Activated T-cell treated with anti-CD3 and anti-CD28 coated beads, Interleukin-2, amount 50 U/mL, for 48 hours (primary cell): ENCODE measurements around the gene KCTD13.
A peak's percentile ranks its signal among the peaks of the same experiment; 100 is the strongest.
"Not testable (repeated sequence)": the region's sequence is repeated elsewhere in the genome, so short reads cannot be mapped to it uniquely, and the experiment has no call there.

Experiments
- DNase-seq, 2 experiments: peaks; one replicate each; pipeline ENCODE4 v3.0.0-alpha.2; 2020

KCTD13 gene

DNA sequence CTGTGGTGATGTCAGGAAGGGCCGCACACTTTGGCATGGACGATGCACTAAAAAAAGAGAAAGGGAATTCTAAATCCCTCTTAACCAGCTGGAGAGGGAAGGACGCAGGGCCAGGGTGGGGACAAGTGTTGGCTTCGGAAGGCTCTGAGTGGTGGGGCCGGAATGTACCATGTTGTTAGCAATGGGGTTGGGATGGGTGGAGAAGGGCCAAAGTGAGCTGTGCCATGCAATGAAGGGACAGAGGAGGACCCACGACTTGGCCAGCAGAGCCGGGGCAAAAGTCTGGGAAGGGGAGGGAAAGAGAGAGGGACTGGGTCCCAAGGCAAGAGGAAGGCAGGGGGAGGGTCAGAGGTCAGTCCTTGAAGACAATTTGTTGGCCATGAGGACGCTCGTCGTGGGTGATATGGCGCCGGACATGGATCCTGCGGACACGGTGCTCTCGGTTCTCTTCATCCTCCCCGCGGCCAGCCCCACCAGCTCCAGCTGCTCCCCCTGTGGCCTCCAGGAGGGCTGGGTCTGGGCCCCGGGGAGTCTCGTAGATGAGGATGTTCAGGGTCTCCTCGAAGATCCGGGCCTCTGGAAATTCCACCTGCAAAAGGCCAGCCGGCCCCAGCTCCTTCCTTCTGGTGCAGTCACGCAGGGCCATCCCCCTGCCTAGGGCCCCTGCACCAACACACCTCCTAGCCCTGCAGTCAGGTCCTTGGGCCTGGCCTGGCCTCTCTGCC, 19.3 kb downstream of the KCTD13 start:
- DNase-seq, result no peak

DNA sequence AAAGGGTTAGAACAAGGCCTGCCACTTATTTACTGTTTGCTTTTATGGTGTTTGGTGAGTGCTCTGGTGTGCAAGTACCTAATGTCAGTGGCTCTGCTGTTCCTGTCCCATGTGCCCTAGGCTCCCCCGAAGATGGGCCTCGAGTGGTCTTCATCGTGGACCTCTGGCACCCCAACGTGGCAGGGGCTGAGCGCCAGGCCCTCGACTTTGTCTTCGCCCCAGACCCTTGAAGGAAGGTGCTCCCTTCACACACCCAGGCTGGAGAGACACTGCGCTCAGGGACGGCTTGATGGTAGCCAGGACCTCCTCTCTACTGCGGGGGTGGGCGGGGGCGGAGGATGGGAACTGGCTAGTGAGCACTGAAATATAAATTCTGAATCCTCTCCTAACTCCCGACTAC, 20.4 kb downstream of the KCTD13 start:
- DNase-seq, result no peak

DNA sequence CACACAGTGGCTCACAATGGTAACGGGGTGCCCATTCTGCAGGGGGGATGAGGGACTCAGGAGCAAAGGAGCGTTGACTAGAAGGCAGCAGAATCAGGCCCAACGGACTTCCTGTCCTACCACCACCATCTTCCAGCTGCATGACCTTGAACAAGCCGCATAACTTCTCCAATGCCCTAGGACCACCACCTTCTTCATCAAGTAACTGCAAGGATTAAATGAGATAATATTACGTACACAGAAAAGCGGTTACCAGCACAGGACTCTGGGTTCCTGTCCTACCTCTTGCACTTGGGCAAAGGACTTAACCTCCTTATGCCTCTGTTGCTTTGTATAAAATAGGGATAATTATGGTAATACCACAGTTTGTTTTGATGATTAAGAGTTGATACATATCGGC, 21.1 kb downstream of the KCTD13 start:
- DNase-seq, result no peak

DNA sequence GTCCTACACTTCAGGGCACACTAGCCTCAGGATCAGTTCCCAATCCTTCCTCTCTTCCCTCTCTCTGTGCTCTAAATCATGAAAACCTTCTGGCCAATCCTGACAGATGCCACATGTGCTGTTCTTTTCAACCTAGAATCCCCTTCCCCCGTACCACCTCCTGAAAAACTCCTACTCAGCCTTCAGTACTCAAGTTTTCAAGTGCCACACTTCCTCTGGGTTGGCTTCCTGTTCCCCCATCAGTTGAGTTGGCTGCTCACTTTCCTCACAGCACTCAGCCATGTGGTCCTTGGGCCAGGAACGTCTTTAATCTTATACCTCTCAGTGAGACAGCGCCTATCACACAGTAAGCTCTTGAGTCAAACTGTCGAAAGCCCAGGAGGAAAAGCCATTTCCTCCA, 22.4 kb downstream of the KCTD13 start:
- DNase-seq, result no peak

DNA sequence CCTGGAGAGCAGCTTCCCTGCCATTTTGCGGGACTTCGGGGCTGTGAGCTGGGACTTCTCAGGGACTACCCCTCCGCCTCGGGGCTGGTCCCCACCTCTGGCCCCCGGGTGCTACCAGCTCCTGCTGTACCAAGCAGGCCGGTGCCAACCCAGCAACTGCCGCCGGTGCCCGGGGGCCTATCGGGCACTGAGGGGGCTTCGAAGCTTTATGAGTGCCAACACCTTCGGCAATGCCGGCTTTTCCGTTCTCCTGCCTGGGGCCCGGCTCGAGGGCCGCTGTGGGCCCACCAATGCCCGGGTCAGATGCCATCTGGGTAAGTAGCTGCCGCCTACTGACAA, 24.4 kb downstream of the KCTD13 start:
- no peak for DNase-seq

DNA sequence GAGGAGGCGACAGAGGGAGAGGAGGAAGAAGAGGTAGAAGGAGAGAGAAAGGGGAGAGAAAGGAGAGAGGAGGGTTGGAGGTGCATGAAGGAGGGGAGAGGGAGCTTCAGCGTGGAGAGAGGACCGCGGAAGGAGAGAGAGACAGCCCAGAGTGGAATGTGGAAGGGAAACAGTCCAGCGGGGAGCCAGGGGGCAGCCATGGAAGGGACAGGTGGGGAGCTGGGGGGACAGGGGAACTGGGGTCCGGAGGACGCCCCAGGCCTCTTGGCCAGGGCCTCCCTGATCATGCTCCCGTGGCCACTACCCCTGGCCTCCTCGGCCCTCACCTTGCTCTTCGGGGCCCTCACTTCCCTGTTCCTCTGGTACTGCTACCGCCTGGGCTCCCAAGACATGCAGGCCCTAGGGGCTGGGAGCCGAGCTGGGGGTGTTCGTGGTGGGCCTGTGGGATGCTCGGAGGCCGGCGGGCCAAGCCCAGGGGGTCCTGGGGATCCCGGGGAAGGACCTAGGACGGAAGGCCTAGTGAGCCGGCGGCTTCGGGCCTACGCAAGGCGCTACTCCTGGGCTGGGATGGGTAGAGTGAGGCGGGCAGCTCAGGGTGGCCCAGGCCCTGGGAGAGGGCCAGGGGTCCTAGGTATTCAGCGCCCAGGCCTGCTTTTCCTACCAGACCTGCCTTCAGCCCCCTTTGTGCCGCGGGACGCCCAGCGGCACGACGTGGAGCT, 25.0 kb downstream of the KCTD13 start:
- no peak for DNase-seq

DNA sequence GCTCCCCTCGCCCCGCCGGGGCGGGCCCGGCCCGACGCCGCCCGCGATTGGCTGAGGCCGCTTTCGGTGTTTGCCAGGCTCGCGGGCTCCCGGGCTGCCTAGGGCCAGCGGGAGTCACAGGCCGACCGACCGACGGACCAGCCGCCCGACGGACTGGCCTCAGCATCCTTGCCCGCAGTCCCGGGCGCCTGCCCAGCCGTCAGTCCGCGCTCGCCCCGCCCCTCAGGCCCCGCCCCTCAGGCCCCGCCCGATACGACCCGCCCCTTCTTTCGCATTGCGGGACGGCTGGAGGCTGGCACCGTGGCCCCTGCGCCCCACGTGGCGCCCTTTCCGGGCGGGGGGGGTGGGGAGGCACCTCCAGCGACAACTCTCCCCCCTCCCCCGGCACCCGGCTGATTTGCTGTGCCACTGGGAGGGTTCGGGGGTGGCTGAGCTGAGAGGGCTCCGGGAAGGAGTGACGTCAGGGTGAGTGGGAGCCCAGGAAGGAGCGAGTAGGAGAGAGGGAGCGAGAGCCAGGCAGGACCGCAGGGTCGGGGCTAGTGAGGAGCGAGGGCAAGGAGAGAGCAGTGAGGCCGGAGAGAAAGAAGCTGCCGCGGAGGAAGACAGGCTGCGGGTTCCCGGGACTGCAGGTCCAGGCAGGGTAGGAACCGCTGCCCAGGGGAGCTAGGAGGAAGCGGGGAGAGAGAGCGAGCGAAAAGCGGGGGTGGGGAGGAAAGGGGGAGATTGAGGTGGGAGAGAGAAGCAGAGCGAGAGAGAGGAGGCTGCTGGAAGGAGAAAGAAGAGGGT, 25.7 kb downstream of the KCTD13 start, which contains the start of gene ASPHD1:
Gene ASPHD1 (plus strand): TSS at position 387 of the 786 bp plus-strand sequence. CDS start 484 bp downstream, outside the sequence.
- peak; percentile 87 to 88 for DNase-seq

DNA sequence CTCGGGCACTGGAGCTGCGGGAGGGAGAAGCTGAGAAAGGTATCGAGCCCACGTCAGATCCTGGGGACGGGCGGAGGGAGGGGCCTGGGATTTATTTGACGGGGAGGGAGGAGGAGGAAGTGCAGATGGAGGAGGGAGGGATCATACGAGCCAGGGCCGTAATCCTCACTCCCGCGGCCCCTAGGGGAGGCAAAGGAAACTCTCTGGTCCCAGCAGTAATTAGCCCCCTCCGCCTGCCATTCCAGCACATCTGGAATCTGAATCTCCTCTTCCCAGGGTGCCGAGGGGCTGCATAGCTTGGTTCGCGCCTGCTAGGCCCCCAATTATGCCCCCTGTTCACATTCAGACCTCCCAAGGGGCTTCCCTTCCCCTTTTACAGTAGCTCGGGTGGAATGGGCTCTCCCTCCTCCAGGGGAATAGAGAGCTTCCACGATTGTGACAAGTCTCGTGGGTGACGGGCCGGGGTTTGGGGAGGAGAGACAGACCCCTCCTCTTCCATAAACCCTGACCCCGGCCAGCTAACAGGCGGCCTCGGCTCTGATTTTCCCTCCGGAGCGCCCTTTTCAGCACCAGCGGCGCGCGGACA, 26.4 kb downstream of the KCTD13 start, which contains the start of gene SEZ6L2:
Gene SEZ6L2 (minus strand): TSS at position 35 of the 586 bp plus-strand sequence. CDS start 531 bp downstream, outside the sequence.
- no peak for DNase-seq

DNA sequence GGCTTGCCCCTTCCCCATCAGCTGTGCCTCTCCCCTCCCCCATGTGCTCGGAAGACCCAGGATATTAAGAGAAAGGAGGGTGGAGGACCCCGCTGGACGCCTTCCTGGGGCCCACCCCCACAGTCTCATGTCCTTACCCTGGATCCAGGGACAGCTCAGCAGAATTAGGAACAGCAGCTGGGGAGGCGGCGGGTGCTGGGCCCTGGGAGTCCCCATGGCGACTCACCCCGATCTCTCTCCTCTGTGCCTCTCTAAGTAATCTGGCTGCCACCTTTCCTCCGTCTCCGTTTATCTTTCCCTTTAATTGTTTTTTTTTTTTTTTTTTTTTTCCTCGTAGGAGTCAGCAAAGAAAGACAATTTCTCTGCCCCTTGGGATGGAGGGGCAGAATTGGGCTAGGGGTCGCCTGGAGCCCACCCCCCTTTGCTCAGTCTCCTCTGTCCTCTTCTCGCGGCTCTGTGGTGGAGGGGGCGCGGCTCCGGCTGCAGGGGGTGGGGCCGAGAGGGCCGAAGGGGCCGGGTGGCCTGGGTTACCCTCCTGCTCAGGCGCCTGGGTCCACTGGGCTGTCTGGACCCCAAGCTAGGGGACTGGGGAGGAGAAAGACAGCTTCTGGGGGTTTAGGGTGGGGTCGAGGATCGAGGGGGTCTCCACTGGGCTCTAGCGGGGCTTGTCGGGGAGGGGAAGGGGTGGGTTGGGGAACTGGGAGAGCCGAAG, 27.1 kb downstream of the KCTD13 start:
- no peak for DNase-seq

DNA sequence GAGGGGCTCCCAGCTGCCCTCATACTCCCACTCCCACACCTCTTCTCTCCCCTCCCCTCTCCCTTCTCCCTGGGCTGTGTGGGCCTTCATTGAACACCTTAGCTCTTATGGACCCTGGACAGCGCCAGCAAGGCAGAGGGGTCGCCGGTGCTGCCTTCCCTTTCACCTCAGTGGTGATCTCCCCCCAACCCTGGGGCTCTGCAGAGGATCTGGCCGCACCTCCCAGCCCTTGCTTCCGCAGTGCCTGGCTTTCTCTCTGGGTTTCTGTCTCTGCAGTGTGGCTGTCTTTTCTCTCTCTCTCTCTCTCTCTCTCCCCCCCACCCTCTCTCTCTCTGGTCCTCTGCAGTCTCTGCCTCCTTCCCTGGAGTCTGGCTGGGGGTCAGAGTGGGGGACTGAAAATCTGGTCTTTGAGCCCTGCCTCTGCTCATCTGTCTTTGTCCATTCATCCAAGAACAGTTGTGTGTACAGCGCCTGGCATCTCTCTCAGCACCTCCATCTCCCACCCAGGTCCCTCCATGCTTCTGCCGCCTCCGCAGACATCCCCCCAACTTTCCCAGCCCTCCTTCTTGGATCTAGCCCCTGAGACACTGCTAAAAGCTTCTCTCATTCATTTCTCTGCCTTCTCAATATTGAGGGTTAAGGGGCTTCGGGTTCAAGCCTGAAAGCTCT, 27.8 kb downstream of the KCTD13 start:
- DNase-seq, result no peak

DNA sequence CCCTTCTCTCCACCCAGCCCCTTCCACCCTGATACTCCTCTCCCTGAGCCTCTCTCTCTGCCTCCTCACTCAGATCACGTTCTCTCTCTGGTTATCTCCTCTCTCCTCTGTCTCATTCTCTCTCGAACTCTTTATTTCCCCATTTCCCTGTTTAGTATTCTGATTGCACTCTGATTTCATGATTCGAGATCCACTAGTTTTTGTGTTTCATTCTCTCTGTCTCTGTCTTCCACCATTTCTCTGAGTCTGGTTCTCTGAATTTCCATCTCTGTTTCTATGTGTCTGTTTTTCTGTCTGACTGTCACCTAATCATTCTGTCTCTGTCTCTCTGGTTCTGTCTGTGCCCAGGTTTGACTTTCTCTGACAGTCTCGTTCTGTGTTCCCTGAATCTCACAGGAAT, 28.7 kb downstream of the KCTD13 start:
- DNase-seq, result no peak

DNA sequence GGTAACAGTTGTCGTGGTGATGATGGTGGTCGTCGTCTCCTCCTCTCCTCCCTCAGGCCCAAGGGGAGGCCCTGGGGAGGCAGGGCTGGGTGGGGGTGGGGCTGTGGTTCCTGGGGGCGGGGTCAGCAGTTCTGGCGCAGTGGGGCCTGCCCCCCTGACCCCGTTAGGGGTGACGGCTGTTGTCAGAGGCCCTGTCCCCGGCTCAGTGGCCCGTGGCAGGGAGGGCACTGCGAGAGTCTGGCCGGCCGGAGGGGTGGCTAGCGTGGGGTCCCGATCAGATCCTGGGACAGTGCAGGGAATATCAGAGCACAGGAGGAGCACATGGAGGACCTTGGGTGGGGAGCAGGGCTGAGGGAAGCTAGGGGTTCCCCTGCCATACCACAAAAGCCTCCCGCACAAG, 29.2 kb downstream of the KCTD13 start:
- DNase-seq, result no peak

DNA sequence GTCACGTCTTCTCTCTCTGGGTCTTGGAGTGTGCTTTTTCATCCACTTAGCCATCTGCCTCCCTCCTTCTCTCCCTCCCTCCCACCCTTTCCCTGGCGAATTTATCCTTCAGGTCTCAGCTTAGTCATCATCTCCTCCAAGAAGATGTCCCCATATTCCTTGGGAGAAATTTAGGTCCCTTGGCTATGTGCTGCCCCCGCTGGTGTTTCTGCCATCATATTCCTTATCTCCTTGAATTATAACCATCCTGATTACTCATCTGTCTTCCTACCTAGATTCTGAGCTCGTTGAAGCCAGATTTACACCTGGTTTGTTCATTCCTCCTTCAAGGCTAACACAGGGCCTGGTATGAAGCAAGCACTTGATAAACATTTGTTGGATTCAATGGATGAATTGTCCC, 31.7 kb downstream of the KCTD13 start:
- DNase-seq, result no peak

DNA sequence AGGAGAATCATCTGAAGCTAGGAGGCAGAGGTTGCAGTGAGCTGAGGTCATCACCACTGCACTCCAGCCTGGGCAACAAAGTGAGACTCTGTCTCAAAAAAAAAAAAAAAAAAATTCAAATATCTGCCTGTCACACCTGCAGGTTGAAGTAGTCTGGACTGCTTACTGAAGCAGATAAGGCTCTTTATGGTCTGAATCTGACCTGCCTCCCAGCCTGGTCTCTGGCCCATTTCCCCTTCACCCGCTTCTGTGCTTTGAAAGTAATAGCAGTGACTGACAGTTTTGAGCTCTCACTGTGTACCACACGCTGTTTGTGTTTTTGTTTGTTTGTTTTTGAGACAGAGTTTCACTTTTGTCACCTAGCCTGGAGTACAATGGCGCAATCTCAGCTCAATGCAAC, 32.5 kb downstream of the KCTD13 start:
- no peak for DNase-seq

DNA sequence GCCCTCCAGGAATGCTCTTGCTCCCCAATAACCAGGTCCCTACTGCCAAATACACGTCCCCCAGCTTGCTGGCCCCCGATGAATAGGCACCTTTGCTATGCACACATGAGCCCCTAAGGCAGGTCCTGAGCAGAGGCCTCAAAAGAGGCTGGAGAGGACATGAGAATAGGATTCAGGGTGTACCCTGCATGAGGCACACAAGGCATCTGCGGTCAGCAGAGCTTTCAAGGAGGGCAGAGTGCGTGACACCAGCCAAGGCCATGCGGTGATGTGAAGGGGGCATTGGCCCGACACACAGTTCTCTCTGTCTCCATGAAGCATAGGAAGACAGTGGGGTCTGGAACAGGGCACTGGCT, 33.6 kb downstream of the KCTD13 start:
- no peak for DNase-seq

DNA sequence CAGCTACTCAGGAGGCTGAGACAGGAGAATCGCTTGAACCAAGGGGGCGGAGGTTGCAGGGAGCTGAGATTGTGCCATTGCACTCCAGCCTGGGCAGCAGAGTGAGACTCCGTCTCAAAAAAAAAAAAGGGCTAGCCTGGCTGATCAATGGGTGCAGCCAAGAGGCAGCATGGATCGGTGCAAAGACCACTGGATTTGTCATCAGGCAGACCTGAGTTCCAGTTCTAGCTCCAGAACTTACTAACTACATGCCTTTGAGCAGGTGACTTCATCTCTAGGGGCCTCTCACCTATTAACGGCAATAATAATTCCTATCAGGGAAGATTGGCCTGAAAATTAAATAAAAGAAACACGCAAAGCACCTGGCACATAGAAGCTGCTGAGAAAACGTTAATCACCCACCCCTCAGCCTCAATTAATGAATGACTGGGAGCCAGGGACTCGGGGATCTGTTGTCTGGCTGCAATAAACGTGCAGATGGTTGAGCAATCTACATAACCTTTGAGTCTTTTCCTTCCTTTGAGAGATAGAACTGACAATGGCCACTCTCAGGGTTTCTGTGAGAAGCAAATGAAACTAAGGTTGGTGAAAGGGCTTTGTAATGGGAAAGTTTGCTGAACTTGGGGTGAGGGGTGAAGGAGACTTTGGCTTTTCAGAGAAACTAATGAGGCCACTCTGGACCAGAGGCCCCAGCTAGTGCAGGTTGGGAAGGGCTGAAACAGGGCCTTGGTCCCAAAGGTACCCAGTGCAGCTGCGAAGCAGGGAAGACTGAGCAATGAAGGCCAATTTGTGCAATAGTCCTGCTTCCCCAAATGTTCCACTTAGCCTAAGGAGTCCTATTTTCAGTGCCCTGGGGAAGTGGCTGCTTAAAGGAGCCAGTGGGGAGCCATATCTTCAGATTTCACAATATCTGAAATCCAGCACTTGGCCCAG, 34.2 kb downstream of the KCTD13 start:
- DNase-seq, result no peak

DNA sequence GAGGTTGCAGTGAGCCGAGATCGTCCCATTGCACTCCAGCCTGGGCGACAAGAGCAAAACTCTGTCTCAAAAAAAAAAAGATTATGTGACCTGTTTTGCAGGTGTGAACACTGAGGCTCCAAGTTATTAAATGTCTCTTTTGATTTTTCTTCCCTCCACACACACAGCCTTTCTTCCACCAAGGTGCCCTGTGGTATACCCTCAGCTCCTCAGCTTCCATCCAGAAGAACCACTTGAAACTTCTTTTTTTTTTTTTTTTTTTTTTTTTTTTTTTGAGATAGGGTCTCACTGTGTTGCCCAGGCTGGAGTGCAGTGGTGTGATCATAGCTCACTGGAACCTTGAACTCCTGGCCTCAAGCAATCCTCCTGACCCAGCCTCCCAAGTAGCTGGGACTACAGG, 36.7 kb downstream of the KCTD13 start:
- DNase-seq, result not testable (repeated sequence)

DNA sequence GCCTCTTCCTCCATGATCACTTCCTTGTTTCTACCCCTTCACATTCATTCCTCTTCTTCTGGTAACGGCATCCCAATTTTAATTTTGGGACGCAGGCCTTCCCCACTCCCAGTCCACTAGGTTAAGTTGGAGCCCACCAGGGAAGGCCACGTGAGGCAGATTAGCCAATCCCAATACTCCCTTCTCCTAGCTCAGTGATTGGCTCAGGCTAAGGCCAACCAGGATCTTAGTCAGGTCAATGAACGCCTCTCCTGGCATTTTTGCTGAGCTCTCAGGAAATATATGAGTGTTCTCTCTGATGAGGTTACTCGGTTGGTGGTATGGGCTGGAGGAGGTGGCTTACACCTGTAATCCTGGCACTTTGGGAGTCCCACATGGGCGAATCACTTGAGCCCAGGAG, 42.0 kb downstream of the KCTD13 start:
- DNase-seq, result no peak

DNA sequence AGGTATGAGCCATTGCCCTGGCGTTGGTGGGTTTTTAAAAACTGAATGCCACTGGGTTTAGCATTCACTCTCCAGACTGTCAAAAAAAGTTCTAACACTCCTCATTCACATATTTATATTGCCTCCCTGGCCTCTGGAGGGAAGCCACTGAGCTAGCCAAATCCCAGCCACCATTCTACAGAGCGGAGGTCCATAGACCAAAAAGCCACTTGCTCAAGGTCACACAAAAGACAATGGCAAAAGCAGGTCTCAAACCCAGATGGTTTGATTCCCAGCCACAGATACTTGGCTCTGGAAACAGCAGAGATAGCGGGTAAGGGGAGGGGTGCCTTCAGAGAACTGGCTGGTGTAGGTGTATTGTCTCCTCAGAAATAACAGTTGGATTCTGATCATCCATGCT, 45.0 kb downstream of the KCTD13 start:
- no peak for DNase-seq

DNA sequence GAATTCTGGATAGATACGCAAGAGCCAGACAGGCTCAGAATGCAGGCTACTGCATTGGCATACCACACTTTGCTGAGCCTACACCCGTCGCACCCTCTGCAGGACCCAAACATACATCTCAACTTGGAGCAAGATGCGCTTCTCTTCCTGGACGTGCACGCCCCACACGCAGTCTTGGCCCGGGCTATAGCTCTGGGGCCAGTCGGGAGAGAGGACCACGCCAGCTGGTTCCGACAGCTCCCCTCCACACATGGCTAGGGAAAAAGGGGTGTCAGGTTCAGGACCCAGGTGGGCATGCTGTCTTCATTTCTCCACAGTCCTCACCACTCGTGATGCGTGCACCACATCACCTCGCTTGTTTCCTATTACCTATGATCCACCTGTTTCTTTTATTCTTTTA, 47.9 kb downstream of the KCTD13 start:
- DNase-seq, result no peak
